Stomach (tissue), 9 donors: Measurements from ENCODE around the gene ZSCAN2. TPM values are rescaled to one million over a fixed set of nuclear protein-coding genes. Genes with fewer than 3 reads are reported as not detected.

ENCODE experiments used
- DNase-seq, 2 donors: peaks; one replicate each; pipeline versions ENCODE4 v3.0.0 to v3.0.0-alpha.2; 2013 to 2019
- H3K27ac ChIP-seq, 5 donors: fragments of 200-600 bp in 4 of 5; sonication (generic) in 4 of 5; one replicate each; pipeline ENCODE4 v1.5.1; 2013 to 2019; ENCODE audit warnings: mild to moderate bottlenecking in 1 of 5, moderate library complexity in 1 of 5
- H3K27me3 ChIP-seq, 3 donors: fragments of 200-600 bp; sonication (generic); one replicate each; pipeline ENCODE4 v1.5.1; 2017 to 2019; ENCODE audit warnings: mixed run types in 1 of 3
- H3K36me3 ChIP-seq, 4 donors: fragments of 200-600 bp; sonication (generic); 1 replicate in 3 of 4; 2 replicates in 1 of 4; pipeline ENCODE4 v1.5.1; 2016 to 2019
- H3K4me1 ChIP-seq, 4 donors: fragments of 200-600 bp; sonication (generic); one replicate each; pipeline ENCODE4 v1.5.1; 2016 to 2019
- H3K4me3 ChIP-seq, 4 donors: fragments of 200-600 bp; sonication (generic) in 3 of 4; one replicate each; pipeline ENCODE4 v1.5.1; 2016 to 2019; ENCODE audit warnings: mild to moderate bottlenecking in 1 of 4
- H3K9me3 ChIP-seq, 4 donors: fragments of 200-600 bp; sonication (generic); one replicate each; pipeline ENCODE4 v1.5.1; 2016 to 2019
- EP300 ChIP-seq: sonication (generic); formaldehyde crosslinking; IDR thresholded peaks from one replicate; pipeline ENCODE4 v1.6.1; 2017; ENCODE audit warnings: antibody characterized with exemption
- POLR2A ChIP-seq, 4 donors: fragments of 450-650 bp; IDR thresholded peaks; one replicate each; pipeline ENCODE4 v1.6.1; 2016; ENCODE audit warnings: antibody characterized with exemption in 4 of 4, control low read depth in 2 of 4, mild to moderate bottlenecking in 1 of 4, moderate library complexity in 1 of 4
- POLR2AphosphoS5 ChIP-seq, 3 donors: sonication (generic); formaldehyde crosslinking; IDR thresholded peaks; one replicate each; pipeline ENCODE4 v1.6.1; 2016; ENCODE audit warnings: antibody characterized with exemption in 3 of 3
- WGBS, 5 donors: extraction: QIAGEN DNeasy Blood & Tissue Kit in 3 of 5; methylation state at CpG; one replicate each; pipeline versions ENCODE4 v1.1.5 to v1.1.7; 2013 to 2018; 5-methylcytosine and 5-hydroxymethylcytosine counted together
- intact Hi-C: fragments of 100-400 bp; cut with DNase I; formaldehyde crosslinking; loops from one replicate; pipeline ENCODE4 v1.15.1; 2023; ENCODE audit warnings: low total_unique reads
- polyA plus RNA-seq, 3 donors: library from polyadenylated mRNA; stranded (reverse); fragments of 200-250 nt; gene quantifications; one replicate each; pipeline ENCODE4 v1.2.3, GENCODE V29; 2013
- total RNA-seq, 5 donors: library from RNA; depleted of rRNA; stranded (reverse); fragments of >200 nt; gene quantifications; one replicate each; pipeline versions ENCODE4 v1.1.0 to v1.2.3, GENCODE V29; 2014 to 2016
- TF ChIP-seq, protein P1 (sequence below), 7 experiments: fragments of 450-650 bp in 4 of 7; fragments of 200-600 bp in 3 of 7; sonication (generic) in 3 of 7; IDR thresholded peaks; one replicate each; pipeline ENCODE4 v1.5.1; 2016 to 2019; ENCODE audit warnings: antibody characterized with exemption in 7 of 7, control low read depth in 2 of 7, mild to moderate bottlenecking in 1 of 7
- donor health status: healthy with polysubstance abuse.
- donor health status: Bipolar disorder and iron deficiency.
- donor health status: healthy.

The ZSCAN2 gene
- total and polyA plus RNA-seq, 8 donors, result 1.2 to 28.1 (median 6.6) TPM

GRCh38 chr15:84653584-84653909, 52.7 kb downstream of the ZSCAN2 start:
- peak overlapping the region; percentile 76 to 89 (median 86) for H3K4me3 ChIP-seq
- no peaks in the 10 kb centered on the region for H3K9me3 ChIP-seq
- H3K36me3 ChIP-seq, result peaks cover 34 to 42% (median 39%) of the 10 kb centered on the region in 4 donors
- H3K27me3 ChIP-seq, result no peaks in the 10 kb centered on the region
- intact Hi-C loops, result no loop called here
- DNase-seq, result no peak
- peak overlapping the region; percentile 70 to 94 (median 89) for H3K27ac ChIP-seq
- H3K4me1 ChIP-seq, result peaks cover 35 to 81% (median 62%) of the 10 kb centered on the region in 4 donors
- TF ChIP-seq POLR2AphosphoS5 (IDR thresholded peaks at IDR 0.05) (no peak), POLR2A (IDR thresholded peaks at IDR 0.05) (no peak), EP300 (no peak)
- TF ChIP-seq, protein P1, sequence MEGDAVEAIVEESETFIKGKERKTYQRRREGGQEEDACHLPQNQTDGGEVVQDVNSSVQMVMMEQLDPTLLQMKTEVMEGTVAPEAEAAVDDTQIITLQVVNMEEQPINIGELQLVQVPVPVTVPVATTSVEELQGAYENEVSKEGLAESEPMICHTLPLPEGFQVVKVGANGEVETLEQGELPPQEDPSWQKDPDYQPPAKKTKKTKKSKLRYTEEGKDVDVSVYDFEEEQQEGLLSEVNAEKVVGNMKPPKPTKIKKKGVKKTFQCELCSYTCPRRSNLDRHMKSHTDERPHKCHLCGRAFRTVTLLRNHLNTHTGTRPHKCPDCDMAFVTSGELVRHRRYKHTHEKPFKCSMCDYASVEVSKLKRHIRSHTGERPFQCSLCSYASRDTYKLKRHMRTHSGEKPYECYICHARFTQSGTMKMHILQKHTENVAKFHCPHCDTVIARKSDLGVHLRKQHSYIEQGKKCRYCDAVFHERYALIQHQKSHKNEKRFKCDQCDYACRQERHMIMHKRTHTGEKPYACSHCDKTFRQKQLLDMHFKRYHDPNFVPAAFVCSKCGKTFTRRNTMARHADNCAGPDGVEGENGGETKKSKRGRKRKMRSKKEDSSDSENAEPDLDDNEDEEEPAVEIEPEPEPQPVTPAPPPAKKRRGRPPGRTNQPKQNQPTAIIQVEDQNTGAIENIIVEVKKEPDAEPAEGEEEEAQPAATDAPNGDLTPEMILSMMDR (IDR thresholded peaks at IDR 0.05), result no peak
- WGBS, 5 donors, result 13 to 19% (median 15%) methylated on average over 5 to 7 of the region's 7 CpGs

DNA sequence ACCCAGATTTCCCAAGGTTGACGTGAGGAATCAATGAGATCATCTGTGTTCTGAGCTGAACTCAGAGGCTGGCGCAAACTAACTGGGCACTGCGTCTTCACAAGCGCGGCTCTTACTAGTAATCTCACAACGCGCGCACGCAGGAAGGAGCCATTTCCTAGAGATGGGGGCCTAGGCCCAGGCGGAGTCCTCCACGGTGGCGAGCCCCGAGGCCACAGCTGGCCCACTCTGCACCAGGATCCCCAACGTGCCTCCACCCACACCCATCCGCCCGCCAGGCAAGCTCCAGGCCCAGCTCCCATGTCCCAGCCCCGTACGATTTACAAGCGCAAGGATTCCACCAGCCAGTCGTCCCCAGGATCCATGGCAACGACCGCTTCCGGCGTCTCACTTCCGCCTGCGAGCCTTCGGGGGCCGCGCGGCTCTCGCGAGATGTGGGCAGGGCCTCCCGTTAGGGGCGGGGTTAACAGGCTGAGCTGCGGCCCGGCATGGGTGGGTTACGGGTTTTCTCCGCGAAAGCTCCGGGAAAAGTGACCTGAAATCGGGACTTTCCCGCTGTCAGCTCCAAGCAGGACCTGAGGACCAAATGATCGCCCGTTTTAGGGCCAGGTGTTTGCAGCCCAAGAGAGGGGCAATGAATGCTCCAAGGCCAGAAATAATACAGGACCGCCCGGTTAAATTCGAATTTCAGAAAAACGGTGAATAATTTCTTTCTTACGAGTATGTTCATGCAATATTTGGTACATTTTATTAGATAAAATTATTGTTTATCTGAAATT, 53.3 kb downstream of the ZSCAN2 start, which contains the start of gene WDR73:
WDR73 (minus strand) TSS at position 374 of the 779 bp plus-strand sequence; CDS start at position 365, 9 bp downstream.
- DNase-seq, result peak; percentile 97 to 99
- Histone ChIP-seq H3K27ac (peak within 1 kb of the TSS; percentile 82 to 94 (median 89)), H3K9me3 (no peaks in the 10 kb centered on the region), H3K27me3 (no peaks in the 10 kb centered on the region), H3K4me3 (peak within 1 kb of the TSS; percentile 76 to 89 (median 86)), H3K4me1 (peaks cover 35 to 80% (median 63%) of the 10 kb centered on the region in 4 donors), H3K36me3 (peaks cover 29 to 37% (median 34%) of the 10 kb centered on the region in 4 donors)
- intact Hi-C loops, result no loop called here
- WGBS, 5 donors, result 0 to 1% (median 0%) methylated on average over 32 to 49 of the region's 49 CpGs
- TF ChIP-seq POLR2A (IDR thresholded peaks at IDR 0.05) (peak in 2 of 4 donors; percentile 4 to 16), POLR2AphosphoS5 (IDR thresholded peaks at IDR 0.05) (peak; percentile 70 to 93 (median 70)), EP300 (no peak)
- TF ChIP-seq, protein P1 (IDR thresholded peaks at IDR 0.05), result no peak

DNA sequence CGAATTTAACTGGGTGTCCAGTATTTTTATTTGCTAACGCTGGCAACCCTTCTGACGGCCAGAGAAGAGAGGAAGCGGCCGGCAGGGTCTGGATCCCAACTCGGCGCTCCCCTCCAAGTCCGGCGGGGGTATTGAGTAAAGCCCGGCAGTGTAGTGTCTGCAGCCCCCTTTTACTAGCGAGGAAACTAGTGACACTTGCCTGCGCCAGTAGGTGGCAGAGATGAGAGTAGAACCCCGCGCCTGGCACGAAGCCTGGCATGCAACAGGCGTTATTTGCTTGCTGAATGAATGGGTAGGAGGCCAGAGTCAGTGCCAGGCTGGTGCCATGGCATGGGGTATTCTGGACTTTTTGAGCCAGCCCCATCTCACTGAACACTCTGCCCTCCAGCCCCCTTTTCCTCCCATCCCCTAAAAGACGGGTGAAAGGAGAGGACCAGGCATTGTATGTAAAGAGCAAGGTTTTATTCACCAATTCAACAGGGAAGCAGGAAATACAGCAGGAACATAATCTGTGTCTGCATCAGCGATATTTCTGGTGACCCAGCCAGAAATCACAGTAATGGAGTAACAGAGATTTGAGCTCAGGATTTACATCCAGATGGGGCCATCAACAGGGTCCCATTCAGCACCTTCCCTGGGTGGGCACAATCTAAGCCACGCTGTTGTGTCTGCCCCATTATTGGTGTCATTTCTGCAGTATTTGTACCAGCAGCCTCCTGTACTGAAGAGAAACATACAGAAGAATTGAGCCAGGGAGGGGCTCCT, 54.1 kb downstream of the ZSCAN2 start:
- Histone ChIP-seq H3K9me3 (no peaks in the 10 kb centered on the region), H3K27me3 (no peaks in the 10 kb centered on the region), H3K4me1 (peaks cover 35 to 72% (median 61%) of the 10 kb centered on the region in 4 donors), H3K27ac (peak overlapping the region; percentile 82 to 94 (median 89)), H3K4me3 (peak overlapping the region; percentile 76 to 89 (median 86)), H3K36me3 (peaks cover 22 to 29% (median 26%) of the 10 kb centered on the region in 4 donors)
- intact Hi-C loops, result loop anchor here (5.0 kb wide), 1 partner anchor 63 kb away; no protein-coding TSS in a partner anchor
- 4 to 6% (median 5%) methylated on average over 19 of the region's 19 CpGs for WGBS, 5 donors
- DNase-seq, result peak; percentile 86 to 91
- TF ChIP-seq POLR2A (IDR thresholded peaks at IDR 0.05), result no peak
- TF ChIP-seq, protein P1 (IDR thresholded peaks at IDR 0.05), result peak in 5 of 7 experiments; percentile 33 to 62 (median 46)
- TF ChIP-seq POLR2AphosphoS5 (IDR thresholded peaks at IDR 0.05), result peak in 1 of 3 donors; percentile 42

GRCh38 chr15:84656972-84657371, 56.2 kb downstream of the ZSCAN2 start:
- H3K4me3 ChIP-seq, result no peak overlapping the region
- H3K27ac ChIP-seq, result no peak overlapping the region
- peaks cover 29 to 57% (median 47%) of the 10 kb centered on the region in 4 donors for H3K4me1 ChIP-seq
- WGBS, 5 donors, result 90 to 96% (median 94%) methylated on average over 7 of the region's 7 CpGs
- peaks cover 3 to 8% (median 5%) of the 10 kb centered on the region in 4 donors for H3K36me3 ChIP-seq
- H3K9me3 ChIP-seq, result no peaks in the 10 kb centered on the region
- DNase-seq, result no peak
- no peaks in the 10 kb centered on the region for H3K27me3 ChIP-seq
- intact Hi-C loops, result loop anchor here (5.0 kb wide), 1 partner anchor 65 kb away; no protein-coding TSS in a partner anchor
- TF ChIP-seq POLR2AphosphoS5 (IDR thresholded peaks at IDR 0.05) (no peak), POLR2A (IDR thresholded peaks at IDR 0.05) (no peak), EP300 (no peak)
- TF ChIP-seq, protein P1 (IDR thresholded peaks at IDR 0.05), result no peak
